ENCODE results near the gene DCANP1. TPM values are rescaled to one million over a fixed set of nuclear protein-coding genes. Genes with fewer than 3 reads are reported as not detected.

The DCANP1 gene
- total RNA-seq, 1 donor from 2014 or later = not detected

DNA sequence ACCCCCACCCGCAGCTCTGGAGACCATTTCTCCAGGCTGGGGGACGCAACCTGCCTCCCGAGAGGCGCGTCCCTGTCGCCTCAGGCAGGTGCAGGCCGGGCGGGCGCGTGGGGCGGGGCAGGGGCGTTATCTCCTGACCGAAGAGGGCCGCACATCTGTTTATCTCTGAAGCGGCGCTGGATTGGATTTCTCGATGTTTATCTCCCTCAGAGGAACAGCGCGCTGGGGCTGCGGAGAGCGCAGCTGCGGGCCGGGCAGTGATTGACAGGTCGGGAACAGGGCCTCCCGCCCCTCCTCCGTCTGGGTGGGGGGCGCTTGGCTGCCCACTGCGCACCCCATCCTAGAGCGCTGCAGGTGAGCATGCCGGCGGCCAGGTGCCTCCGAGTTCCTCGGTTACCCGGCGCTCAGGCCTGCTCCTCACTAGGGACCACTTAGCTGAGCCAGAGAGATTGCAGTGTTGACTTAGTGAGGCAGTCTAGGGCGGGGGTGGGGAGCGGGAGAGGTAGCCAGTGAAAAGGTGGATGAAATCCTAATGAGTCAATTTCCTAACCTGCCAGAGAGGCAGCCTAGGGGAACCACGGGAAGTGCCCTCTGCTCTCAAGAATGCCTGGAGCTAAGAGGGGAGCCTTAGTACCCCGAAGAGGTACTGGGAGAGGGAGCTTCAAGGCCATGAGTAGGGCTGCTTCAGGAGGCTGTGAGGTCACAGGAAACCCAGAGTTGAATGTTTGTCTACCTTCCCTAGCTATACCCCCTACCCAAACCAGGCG is 44.6 kb upstream of the DCANP1 start:
- no peaks in the 10 kb centered on the region for H3K9me3 Mint-ChIP-seq (ENCODE audit: low read depth)
- TF ChIP-seq, protein P1, sequence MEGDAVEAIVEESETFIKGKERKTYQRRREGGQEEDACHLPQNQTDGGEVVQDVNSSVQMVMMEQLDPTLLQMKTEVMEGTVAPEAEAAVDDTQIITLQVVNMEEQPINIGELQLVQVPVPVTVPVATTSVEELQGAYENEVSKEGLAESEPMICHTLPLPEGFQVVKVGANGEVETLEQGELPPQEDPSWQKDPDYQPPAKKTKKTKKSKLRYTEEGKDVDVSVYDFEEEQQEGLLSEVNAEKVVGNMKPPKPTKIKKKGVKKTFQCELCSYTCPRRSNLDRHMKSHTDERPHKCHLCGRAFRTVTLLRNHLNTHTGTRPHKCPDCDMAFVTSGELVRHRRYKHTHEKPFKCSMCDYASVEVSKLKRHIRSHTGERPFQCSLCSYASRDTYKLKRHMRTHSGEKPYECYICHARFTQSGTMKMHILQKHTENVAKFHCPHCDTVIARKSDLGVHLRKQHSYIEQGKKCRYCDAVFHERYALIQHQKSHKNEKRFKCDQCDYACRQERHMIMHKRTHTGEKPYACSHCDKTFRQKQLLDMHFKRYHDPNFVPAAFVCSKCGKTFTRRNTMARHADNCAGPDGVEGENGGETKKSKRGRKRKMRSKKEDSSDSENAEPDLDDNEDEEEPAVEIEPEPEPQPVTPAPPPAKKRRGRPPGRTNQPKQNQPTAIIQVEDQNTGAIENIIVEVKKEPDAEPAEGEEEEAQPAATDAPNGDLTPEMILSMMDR (IDR thresholded peaks at IDR 0.05; ENCODE audit: unreplicated experiment) = no peak
- DNase-seq (ENCODE audit: low spot score, unreplicated experiment) = peak; percentile 41
- H3K27me3 Mint-ChIP-seq = peaks cover 85% of the 10 kb centered on the region
- peak overlapping the region; percentile 46 for H3K4me3 Mint-ChIP-seq (ENCODE audit: low read depth)
- H3K36me3 Mint-ChIP-seq (ENCODE audit: insufficient read depth) = no peaks in the 10 kb centered on the region
- no peak overlapping the region for H3K27ac Mint-ChIP-seq
- peaks cover 18% of the 10 kb centered on the region for H3K4me1 Mint-ChIP-seq (ENCODE audit: low read depth)

DNA sequence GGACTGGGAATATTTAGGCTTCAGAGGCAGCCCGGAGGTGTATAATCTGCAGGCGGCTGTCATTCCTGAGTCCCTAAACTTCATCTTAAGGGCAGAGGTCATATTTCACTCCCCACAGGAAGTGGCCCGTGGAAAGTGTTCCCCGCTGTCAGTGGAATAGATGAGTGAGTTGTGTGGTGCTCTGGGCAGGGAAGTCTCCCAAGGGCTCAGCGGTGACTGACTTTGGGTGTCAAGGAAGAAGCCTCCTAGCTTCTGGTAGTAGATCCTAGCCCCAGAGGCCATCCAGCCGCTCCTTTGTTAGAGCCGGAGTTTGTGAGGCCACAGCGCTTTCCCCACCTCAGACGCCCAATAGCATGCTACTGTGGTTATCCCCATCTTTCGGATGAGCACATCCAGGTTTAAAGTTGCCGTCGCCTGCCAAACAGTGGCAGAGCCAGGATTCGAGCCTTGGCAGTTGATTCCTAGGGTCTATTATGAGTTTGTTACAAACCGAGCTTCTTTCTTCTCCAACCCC is 43.9 kb upstream of the DCANP1 start:
- Mint-ChIP-seq H3K27ac (no peak overlapping the region), H3K9me3 (ENCODE audit: low read depth) (no peaks in the 10 kb centered on the region), H3K27me3 (peaks cover 89% of the 10 kb centered on the region), H3K4me3 (ENCODE audit: low read depth) (peak overlapping the region; percentile 21), H3K36me3 (ENCODE audit: insufficient read depth) (no peaks in the 10 kb centered on the region), H3K4me1 (ENCODE audit: low read depth) (peaks cover 18% of the 10 kb centered on the region)
- TF ChIP-seq, protein P1 (IDR thresholded peaks at IDR 0.05; ENCODE audit: unreplicated experiment) = no peak
- no peak for DNase-seq (ENCODE audit: low spot score, unreplicated experiment)

DNA sequence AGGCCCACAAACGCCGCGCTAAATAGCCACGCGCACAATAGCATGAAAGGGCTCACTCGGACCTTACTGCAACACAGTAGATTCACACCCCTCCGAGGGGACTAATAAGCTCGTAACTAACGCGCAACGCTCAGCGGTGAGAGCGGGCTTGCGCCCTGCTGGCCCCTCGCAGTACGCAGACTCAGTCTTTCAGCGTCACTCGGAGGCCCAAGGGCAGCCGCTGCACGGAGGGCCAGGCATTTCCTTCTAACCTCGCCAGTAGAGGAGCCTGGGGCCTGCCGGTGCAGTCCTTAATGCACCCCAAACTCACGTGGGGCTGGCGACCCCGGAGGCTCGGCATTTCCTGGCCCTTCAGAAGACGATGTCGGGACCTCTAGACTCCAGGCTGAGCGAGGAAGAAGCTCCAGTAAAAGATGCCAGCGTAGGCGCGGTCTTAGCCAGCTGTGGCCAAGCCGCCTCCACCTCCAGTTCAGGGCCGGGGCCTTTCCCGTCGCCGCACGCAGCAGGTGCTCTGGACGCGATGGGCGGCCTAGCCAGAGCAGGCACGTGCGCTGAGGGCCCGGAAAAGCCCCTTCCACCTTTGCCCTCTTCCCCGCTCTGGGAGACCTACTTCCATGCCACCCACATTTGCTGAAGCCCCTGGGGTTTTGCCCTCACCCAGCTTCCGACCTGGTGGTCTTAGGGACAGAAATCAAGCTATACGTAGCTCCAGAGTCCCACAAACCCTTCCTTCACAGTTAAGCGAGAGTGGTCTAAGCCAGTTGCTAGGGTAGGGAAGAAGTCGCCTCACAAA is 43.3 kb upstream of the DCANP1 start:
- Mint-ChIP-seq H3K27ac (no peak overlapping the region), H3K4me3 (ENCODE audit: low read depth) (peak overlapping the region; percentile 61), H3K4me1 (ENCODE audit: low read depth) (peaks cover 18% of the 10 kb centered on the region), H3K9me3 (ENCODE audit: low read depth) (no peaks in the 10 kb centered on the region), H3K36me3 (ENCODE audit: insufficient read depth) (no peaks in the 10 kb centered on the region), H3K27me3 (peaks cover 91% of the 10 kb centered on the region)
- TF ChIP-seq, protein P1 (IDR thresholded peaks at IDR 0.05; ENCODE audit: unreplicated experiment) = no peak
- DNase-seq (ENCODE audit: low spot score, unreplicated experiment) = no peak

DNA sequence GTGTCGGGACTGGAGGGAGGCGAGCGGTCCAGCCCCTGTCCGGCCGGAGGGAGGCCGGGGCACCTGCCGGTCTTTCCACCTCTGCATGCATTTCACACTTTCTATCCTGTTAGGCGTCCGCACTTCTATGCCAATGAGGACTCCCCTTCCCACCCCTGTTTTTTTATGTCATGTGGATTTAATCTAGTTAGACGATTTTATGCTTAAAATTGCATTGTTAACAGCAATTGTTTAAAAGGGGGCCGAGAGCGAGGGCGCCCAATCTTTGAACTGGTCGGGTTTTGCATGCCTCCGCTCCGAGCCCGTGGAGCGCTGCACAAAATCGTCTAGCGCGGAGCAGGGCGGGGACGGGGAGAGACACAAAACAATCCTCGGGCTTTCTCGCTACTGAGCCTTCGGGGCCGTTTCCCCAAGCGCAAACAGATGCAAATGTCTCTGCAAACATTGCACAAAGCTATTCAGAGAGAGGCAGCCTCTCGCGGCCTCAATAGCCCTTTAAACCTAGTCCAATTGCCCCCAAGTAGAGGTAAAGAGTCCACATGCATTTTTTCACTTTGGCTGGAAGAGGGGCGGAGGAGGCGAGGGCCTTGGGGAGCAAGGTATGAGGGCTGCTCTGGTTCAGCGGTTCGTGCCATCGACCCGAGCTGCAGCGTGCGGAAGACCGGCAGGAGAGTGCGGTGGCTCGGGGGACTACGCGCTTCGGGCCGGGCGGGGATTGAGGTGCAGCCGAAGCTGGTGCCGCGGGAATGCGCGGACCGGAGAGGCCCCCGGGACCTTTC is 42.5 kb upstream of the DCANP1 start:
- peak overlapping the region; percentile 56 for H3K27ac Mint-ChIP-seq

More for the DNA sequence above, 42.5 kb upstream of the DCANP1 start:
- TF ChIP-seq, protein P1 (IDR thresholded peaks at IDR 0.05; ENCODE audit: unreplicated experiment) = no peak
- peaks cover 90% of the 10 kb centered on the region for H3K27me3 Mint-ChIP-seq
- H3K9me3 Mint-ChIP-seq (ENCODE audit: low read depth) = no peaks in the 10 kb centered on the region
- DNase-seq (ENCODE audit: low spot score, unreplicated experiment) = no peak
- H3K36me3 Mint-ChIP-seq (ENCODE audit: insufficient read depth) = no peaks in the 10 kb centered on the region
- peaks cover 18% of the 10 kb centered on the region for H3K4me1 Mint-ChIP-seq (ENCODE audit: low read depth)
- peak overlapping the region; percentile 61 for H3K4me3 Mint-ChIP-seq (ENCODE audit: low read depth)

Measured in progenitor cell of endocrine pancreas (in vitro differentiated cells).